ENCODE data around the gene KIF26B.

Gene KIF26B

DNA sequence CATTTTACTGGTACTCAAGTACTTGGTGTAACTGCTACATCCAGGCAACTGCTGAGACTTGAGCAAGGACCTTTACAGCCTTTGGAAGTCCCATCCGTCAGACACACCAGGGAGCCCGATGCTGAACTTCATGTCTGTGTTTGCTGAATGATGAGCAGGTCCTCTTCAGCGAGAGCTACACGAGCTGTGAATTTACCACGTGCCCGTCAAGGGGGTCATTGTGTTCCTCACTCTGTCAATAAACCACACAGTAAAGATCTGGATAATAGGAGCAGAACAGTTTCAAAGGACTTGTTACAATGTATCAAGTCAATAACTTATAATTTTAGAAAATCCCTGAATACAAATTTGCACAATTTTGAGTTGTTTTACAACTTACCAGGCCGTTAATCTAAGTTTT, 427.2 kb downstream of the KIF26B start:
- no peak for DNase-seq

DNA sequence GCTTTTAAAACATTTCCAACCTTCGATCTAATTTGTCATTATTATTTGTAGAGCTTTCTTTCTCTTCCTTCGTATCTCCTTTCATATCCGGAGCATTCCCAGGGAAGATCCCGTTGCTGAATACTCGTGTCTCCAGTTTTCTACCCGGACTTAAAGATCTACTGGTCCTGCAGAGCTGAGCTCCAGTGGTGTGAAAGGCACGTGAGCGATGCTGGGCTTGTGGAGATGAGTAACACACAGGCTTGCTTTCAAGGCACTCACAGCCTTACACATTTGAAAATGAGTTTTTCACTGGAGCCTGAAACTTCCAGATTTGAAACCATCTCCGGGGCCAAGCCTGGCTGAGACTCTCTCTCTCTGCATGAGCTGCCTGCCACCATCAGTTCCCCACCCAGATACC, 428.3 kb downstream of the KIF26B start:
- no peak for DNase-seq

GRCh38 chr1:245583575-245584330, 429.0 kb downstream of the KIF26B start:
- no peak for DNase-seq

DNA sequence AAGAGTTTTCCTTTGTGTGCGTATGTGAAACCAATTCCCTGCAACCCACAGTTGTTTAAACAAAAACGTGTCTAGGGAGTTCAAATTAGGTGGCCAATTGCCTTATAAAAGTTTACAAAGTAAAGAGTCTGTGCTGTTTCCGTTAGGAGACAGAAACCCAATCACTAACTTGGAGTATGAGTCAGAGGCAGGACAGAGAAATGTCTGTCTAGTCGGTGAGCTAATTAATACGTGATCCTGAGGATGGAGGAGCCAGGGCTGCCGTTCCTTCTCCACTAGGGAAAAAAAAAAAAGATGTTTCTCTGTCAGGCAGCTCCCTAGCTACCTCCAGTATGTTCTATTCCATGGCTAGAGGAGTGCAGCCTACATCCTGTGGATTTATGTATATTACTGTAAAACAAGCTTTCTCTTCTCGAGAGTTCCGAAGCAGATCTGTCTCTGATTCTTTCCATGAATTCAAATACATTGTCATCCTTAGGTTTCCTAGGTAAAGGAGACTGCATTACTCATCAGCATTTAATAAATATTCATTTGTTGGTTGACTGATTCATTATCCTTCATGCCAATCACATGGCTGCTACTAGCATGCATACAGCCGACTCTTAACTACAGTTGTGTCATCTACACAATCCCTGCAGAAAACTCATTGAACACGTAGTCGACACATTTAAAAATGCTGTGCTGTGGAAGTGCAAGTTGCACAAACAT, 430.6 kb downstream of the KIF26B start:
- no peak for DNase-seq

DNA sequence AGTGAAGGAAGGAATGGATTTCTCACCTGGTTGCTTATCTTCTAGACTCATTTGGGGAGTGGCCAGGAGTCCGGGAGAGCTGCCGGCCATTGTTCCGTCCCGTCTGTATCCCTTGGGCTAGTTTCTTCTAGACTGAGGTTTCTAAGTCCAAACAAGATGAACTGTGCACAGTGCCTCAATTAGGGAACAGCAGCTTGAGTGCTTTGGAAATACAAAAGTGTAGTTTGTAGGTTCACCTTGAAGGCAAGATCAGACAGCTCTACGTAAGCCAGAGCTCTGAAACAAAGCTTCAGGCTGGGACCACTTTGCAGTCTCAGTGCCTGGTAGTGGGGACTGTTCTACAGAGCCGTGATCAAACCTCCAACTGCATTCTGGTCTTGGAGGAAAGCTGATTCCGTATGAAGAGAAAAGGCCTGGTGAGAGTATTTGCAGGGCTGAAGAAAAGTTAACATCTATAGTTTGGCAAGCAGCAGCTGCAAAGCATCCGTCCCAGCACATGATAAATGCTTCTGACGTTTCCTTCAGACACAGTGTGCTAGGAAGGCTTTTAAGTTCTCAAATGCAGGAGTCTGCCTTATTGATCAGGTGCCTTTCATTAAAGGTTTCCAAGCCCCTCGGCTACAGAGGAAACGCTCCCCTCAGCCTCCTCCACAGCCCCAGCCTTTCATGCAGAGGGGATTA, 432.8 kb downstream of the KIF26B start:
- DNase-seq: no peak

- no peak for DNase-seq
These were observed 433.4 kb downstream of the KIF26B start for GRCh38 chr1:245588116-245588639.

DNA sequence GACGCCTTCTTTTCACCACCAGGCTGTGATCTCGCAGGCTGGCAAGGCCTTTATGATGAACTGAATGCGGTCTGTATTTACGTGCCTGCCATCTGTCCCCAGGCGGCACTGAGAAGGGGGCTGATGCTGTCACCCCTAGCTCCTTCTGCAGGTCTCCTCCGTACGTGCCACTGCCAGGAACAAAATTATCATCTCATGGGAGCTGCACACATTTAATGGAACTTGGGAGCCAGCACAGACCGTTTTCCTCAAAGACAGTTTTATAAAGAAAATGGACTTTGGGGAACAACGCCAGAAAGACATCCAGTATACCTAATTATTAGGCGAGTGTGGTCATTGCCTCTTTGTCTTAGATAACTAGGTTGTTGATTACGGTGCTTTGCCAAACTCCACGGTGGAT, 434.5 kb downstream of the KIF26B start:
- no peak for DNase-seq

DNA sequence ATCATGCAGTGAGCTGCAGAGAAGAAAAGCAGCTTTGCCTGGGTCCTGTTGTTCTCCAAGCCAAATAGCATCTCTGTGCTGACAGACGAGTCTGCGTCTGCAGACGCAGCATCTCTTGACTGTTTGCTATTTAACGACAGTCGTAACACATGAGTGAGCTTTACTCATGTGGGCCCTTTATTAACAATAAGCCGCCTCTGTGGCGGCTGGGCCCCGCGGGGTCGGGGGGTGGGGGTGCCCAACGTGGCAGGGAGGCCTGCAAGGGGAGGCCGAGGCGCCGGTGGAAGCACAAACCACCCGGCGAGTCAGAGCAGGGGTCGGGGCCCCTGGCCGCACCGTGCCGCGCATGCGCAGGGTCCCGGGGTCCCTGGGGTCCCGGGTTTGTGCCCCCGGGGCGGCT, 435.1 kb downstream of the KIF26B start:
- DNase-seq: no peak

- DNase-seq: no peak
These were observed 435.9 kb downstream of the KIF26B start for GRCh38 chr1:245590726-245591125.

DNA sequence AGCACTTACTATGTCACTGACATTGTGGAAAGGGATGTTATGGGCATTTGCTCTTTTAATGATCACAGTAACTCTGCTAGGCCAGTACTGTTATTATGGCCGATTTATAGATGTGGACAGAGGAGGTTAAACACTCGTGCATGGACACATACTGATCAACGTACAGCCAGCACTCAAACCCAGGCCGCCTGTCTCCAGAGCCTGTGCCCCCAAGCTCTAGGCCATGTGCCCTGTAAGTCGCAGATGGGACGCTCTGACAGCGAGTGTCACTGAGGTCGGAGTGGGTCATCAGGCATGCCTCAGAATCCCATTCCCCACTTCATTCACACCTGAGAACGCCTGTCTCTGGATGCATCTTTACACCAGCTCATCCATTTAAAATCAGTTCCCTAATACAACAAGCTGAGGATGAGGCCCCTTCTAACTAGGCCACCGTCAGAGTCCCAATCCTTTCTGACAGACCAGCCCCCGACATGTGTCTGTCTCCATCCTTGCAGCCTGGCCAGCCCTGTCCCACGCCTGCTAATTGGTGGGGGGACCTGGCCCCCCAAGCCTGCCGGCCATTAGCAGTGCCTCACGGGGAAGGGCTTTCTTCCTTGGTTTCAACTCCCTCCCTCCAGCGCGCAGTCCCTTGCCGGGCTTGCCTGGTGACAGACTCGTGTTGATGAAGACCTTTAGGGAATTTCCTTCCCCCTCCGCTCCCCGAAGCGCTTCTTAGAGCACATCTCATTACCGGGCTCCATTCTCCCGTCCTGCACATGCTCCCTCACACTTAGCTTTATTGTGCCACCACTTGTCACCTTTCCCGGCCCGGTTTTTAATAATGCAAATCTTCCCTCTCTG, 436.8 kb downstream of the KIF26B start:
- DNase-seq: no peak

DNA sequence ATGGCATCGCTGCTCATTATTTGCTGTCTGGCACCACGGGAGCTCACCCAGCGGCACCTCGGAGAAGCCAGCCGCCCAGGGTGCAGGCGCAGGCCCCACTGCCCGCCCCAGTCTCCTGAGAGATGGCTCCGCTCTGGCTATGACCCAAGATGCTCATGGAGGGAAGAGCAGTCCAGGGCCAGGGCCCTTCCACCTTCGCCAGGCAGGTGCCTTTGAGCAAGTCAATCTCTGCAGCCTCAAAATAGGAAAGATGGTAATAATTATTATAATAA, 437.3 kb downstream of the KIF26B start:
- DNase-seq: no peak

- DNase-seq: no peak
These were observed 443.9 kb downstream of the KIF26B start for GRCh38 chr1:245598524-245599305.

DNA sequence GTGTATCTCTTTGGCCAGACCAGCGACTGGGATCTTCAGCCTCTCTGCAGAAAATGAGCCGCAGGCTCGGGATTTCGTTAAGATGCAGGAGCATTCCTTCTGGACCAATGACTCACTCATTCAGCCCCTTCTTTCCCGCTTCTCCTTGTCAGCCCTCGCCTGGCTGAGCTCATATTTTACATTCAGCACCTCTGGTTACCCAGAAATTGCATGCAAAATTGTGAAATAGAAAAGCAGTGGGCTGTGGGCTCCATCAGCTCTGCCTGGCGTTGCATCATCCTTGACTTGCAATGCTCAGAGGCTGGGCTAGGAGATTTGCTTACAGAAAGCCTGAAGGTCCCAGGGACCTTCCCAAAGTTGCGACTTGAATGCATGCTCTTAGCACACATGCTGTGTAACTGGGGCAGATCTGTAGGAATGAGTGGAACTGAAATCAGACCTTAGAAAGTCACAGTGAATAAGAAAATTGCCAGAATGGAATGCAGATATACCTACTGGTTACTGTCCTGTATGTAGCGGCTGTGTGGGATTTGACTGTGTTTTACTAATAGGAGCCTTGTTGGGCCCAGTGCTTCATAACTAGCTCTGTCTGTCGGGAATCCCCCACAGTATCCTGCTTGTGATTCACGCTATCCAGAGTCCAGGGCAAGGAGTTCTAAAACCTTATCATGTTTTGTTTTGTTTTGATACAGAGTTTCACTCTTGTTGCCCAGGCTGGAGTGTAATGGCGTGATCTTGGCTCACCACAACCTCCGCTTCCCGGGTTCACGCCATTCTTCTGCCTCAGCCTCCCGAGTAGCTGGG, 444.8 kb downstream of the KIF26B start:
- no peak for DNase-seq

- no peak for DNase-seq
These were observed 445.9 kb downstream of the KIF26B start for GRCh38 chr1:245600658-245601057.

GRCh38 chr1:245603311-245603865, 448.6 kb downstream of the KIF26B start:
- no peak for DNase-seq

DNA sequence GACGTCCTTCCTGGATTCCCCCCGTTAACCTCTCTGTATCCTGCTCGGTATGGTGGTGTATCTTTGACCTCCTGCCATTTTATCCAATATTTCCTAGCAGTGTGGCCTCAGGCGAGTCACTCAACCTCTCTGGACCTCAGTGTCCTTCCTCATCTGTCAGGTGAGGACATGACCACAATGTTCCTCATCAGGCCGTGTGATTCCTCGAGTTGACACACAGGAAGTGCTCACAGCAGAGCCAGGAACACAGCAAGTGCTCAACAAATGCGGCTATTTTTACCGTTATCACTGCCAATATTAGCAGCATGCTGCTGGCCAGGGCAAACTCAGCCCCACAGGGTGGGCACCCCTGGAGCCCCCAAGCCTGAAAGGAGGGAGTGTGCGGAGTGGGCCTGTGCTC, 450.2 kb downstream of the KIF26B start:
- no peak for DNase-seq

GRCh38 chr1:245605480-245606156, 450.8 kb downstream of the KIF26B start:
- no peak for DNase-seq

GRCh38 chr1:245606157-245606725, 451.5 kb downstream of the KIF26B start:
- DNase-seq: no peak

DNA sequence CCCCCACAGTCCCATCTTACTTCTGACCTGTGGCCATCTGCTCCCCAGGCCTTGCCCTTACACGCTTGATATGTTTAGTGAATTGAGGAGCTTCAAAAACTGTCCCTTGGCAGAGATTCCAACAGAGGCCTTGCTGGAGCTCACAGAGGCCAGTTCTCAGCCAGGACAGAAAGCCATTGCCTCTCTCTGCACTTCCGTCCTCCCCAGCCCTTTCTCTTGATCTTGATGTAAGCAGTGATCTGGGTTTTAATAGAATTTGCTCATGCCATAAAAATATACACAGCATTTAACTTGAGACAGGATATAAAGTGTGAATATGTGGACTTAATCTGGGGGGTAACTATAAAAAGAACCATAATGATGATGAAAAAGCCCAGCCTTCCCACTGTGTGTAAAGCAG, 453.5 kb downstream of the KIF26B start:
- DNase-seq: no peak

All from activated effector memory CD4-positive, alpha-beta T cell treated with Interleukin-2 at 50 U/mL for 16 hours (primary cell).